A673 (cell line): Measurements from ENCODE around the gene HDAC4. TPM values are rescaled to one million over a fixed set of nuclear protein-coding genes. Genes with fewer than 3 reads are reported as not detected.

Experiments
- BruUV-seq: library from RNA; stranded (reverse); fragments of 400-500 nt; replicated peaks from 2 replicates; lab custom pipeline; 2021; lab: Mats Ljungman, UMichigan
- CTCF ChIA-PET: fragments of 300-600 bp; sonication (Branson Sonifier 250); formaldehyde crosslinking; loops from one replicate; lab custom pipeline; 2022; ENCODE audit warnings: antibody characterized with exemption; lab: Charles Lee
- POLR2A ChIA-PET: fragments of 300-600 bp; sonication (Branson Sonifier 250); formaldehyde crosslinking; loops from one replicate; lab custom pipeline; 2022; ENCODE audit warnings: antibody characterized with exemption; ENCODE audit not compliant: low non-redundant PET; lab: Charles Lee
- DNase-seq: peaks from one replicate; pipeline ENCODE4 v3.0.0-alpha.2; 2015; ENCODE audit warnings: low spot score
- H3K27ac ChIP-seq: fragments of 200-600 bp; sonication (generic); 2 replicates; pipeline ENCODE4 v1.5.1; 2016; ENCODE audit warnings: mixed run types, low read depth, mild to moderate bottlenecking, mixed read lengths, antibody characterized with exemption, low read length; ENCODE audit not compliant: poor library complexity, severe bottlenecking
- H3K27me3 ChIP-seq: fragments of 200-600 bp; sonication (generic); replicated peaks from 2 replicates; pipeline ENCODE4 v1.6.1; 2017; ENCODE audit warnings: mixed run types, low read depth, mild to moderate bottlenecking, mixed read lengths, antibody characterized with exemption, low read length; ENCODE audit not compliant: insufficient read depth, poor library complexity
- H3K36me3 ChIP-seq: fragments of 200-600 bp; sonication (generic); 2 replicates; pipeline ENCODE4 v1.6.1; 2016; ENCODE audit warnings: mixed run types, mild to moderate bottlenecking, mixed read lengths, antibody characterized with exemption, low read length; ENCODE audit not compliant: insufficient read depth, poor library complexity, severe bottlenecking
- H3K4me1 ChIP-seq: fragments of 200-600 bp; sonication (generic); 2 replicates; pipeline ENCODE4 v1.6.1; 2017; ENCODE audit warnings: mixed run types, mild to moderate bottlenecking, mixed read lengths, antibody characterized with exemption, low read length; ENCODE audit not compliant: insufficient read depth, poor library complexity, severe bottlenecking
- H3K4me3 ChIP-seq: fragments of 200-600 bp; sonication (generic); 2 replicates; pipeline ENCODE4 v1.5.1; 2016; ENCODE audit warnings: low read depth, mixed run types, mild to moderate bottlenecking, mixed read lengths, low read length; ENCODE audit not compliant: poor library complexity, severe bottlenecking
- H3K9me3 ChIP-seq: fragments of 200-600 bp; sonication (generic); 2 replicates; pipeline ENCODE4 v1.6.1; 2016; ENCODE audit warnings: mixed run types, low read depth, mild to moderate bottlenecking, mixed read lengths, antibody characterized with exemption, low read length; ENCODE audit not compliant: poor library complexity, severe bottlenecking
- EZH2 ChIP-seq: fragments of 200-600 bp; sonication (generic); IDR thresholded peaks from 2 replicates; pipeline ENCODE4 v1.6.1; 2017; ENCODE audit warnings: borderline replicate concordance, low read depth, mild to moderate bottlenecking, mixed read lengths, antibody characterized with exemption, low read length; ENCODE audit not compliant: poor library complexity, severe bottlenecking
- intact Hi-C: fragments of 100-400 bp; cut with micrococcal nuclease; formaldehyde crosslinking; loops from one replicate; pipeline ENCODE4 v1.10.0; 2022; ENCODE audit not compliant: unreplicated experiment
- total RNA-seq: library from RNA; stranded (reverse); gene quantifications from 2 replicates; pipeline ENCODE4 v1.2.3, GENCODE V29; 2021
- TF ChIP-seq, protein P1 (sequence below): fragments of 300-800, 200-600 bp; sonication (generic); conservative IDR thresholded peaks from 2 replicates; pipeline ENCODE4 v1.5.1; 2017; ENCODE audit warnings: low read depth, mild to moderate bottlenecking, antibody characterized with exemption, low read length, moderate library complexity, mixed read lengths

Gene HDAC4
- total RNA-seq, 1 experiment from 2014 or later: 40.0 TPM

DNA sequence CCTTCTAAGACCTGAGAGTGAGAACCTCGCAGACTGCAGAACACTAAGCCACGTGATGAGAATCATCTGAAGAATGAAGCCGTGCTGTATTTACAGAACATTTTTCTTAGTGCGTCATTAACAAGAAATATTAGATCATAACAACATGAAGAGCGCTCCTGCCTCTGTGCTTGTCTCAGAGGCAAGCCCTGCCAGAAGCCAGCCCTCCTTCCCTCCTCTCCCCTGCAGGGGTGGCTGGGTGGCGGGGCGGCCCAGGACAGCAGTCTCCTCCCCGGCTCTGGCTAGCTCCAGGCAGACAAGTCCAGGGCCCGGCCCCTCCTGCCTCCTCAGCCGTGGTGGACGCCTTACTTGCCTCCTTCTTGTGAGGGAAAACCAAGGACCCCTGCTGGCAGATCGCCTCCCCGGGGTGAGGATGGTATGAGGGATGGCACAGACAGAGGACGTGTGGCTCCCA lies 290.2 kb downstream of the HDAC4 start:
- BruUV-seq: no TSS peak
- H3K4me3 ChIP-seq: no peak overlapping the region
- peaks cover 7% of the 10 kb centered on the region for H3K36me3 ChIP-seq
- no peak for DNase-seq
- H3K4me1 ChIP-seq: no peaks in the 10 kb centered on the region
- H3K9me3 ChIP-seq: no peaks in the 10 kb centered on the region
- H3K27ac ChIP-seq: no peak overlapping the region
- no peak for TF ChIP-seq EZH2
- TF ChIP-seq, protein P1, sequence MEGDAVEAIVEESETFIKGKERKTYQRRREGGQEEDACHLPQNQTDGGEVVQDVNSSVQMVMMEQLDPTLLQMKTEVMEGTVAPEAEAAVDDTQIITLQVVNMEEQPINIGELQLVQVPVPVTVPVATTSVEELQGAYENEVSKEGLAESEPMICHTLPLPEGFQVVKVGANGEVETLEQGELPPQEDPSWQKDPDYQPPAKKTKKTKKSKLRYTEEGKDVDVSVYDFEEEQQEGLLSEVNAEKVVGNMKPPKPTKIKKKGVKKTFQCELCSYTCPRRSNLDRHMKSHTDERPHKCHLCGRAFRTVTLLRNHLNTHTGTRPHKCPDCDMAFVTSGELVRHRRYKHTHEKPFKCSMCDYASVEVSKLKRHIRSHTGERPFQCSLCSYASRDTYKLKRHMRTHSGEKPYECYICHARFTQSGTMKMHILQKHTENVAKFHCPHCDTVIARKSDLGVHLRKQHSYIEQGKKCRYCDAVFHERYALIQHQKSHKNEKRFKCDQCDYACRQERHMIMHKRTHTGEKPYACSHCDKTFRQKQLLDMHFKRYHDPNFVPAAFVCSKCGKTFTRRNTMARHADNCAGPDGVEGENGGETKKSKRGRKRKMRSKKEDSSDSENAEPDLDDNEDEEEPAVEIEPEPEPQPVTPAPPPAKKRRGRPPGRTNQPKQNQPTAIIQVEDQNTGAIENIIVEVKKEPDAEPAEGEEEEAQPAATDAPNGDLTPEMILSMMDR: no peak
- POLR2A ChIA-PET: no interaction called here
- intact Hi-C loops: no loop called here
- no peaks in the 10 kb centered on the region for H3K27me3 ChIP-seq
- CTCF ChIA-PET: no interaction called here

DNA sequence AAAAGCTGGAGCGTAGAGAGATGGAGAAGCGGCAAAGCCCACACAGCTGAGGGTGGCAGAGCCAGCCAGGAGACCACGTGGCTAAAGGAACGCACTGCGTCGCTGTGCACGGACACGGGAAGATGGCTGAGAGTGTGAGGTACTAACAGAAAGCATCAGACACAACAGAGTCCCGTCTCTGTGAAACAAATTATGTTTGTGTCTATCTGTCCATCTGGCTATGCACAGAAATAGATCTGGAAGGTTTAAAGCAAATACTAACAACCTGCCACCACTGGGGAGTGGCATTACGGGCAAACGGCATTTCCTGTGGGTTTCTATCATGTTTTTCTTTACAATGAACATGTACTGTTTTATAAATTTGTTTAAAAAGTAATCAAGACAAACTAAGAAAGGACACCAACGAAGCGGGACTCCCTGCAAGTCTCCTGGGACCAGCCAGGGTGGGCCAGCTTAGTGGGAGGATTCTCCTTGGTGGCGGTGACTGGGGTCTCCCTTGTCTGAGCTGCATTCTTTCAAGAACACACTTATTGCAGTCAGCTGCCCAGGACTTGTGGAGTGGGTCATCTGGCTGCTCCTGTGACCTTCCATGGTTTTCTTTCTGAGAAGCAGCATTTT lies 290.8 kb downstream of the HDAC4 start:
- Histone ChIP-seq H3K4me1 (no peaks in the 10 kb centered on the region), H3K27me3 (no peaks in the 10 kb centered on the region), H3K4me3 (no peak overlapping the region), H3K9me3 (no peaks in the 10 kb centered on the region), H3K36me3 (peaks cover 7% of the 10 kb centered on the region), H3K27ac (no peak overlapping the region)
- TF ChIP-seq EZH2: no peak
- TF ChIP-seq, protein P1: no peak
- ChIA-PET CTCF (no interaction called here), POLR2A (no interaction called here)
- DNase-seq: no peak
- intact Hi-C loops: no loop called here
- BruUV-seq: no TSS peak

DNA sequence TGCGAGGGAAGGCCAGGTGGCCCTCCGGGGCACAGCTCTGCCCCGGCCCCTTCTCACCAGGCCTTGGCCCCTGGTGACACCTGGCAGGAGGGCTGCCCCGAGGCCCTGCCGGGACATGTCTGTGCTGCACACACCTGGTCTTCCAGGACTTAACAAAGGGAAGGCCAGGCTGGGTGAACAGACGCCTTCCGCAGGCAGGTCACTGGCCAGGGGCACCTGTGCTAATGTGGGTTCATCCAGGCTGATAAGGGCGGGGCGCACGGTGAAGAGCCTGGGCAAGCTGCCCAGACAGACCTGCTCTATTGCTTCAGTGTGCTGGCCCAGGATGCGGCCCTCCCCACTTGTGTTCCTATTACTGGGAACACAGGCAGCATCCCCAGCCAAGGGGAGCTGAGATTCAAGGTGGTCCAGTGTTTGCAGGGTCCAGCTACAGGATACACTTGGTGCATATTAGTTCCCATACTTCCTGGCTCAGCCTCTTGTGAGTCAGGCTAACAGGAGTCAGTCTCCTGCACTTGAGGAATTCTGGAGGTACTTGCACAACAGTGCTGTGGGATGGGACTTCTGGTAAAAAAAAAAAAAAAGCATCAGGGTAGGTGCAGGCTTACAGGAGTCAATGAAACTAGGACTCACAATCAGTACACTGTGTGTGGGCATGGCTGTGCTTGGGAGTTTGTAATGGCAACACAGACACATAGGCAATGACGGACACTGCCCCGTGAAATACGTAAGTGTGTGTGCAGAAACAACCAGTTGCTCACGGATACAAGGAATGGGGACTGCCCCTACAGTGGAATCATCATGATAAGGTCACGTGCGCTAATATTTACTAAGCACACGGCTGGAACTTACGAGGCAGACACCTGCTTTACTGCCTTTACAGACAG lies 291.5 kb downstream of the HDAC4 start:
- H3K36me3 ChIP-seq: peaks cover 7% of the 10 kb centered on the region
- H3K27me3 ChIP-seq: no peaks in the 10 kb centered on the region
- no peaks in the 10 kb centered on the region for H3K4me1 ChIP-seq
- ChIA-PET CTCF (no interaction called here), POLR2A (no interaction called here)
- H3K9me3 ChIP-seq: no peaks in the 10 kb centered on the region
- BruUV-seq: no TSS peak
- no peak for TF ChIP-seq EZH2
- TF ChIP-seq, protein P1: no peak
- no peak for DNase-seq
- H3K27ac ChIP-seq: no peak overlapping the region
- intact Hi-C loops: no loop called here
- no peak overlapping the region for H3K4me3 ChIP-seq
